HCT116 (cell line): ENCODE results near the gene EVA1A. TPM values are rescaled to one million over a fixed set of nuclear protein-coding genes. Genes with fewer than 3 reads are reported as not detected.

Experiments used
- ATAC-seq: fragments of 200-7000 bp; cut with Tn5 transposase; 2 replicates; pipeline ENCODE4 v1.9.1; 2020; ENCODE audit warnings: mild to moderate bottlenecking, moderate library complexity
- BruUV-seq: library from RNA; stranded (reverse); fragments of 400-500 nt; replicated peaks from 2 replicates; lab custom pipeline; 2021; lab: Mats Ljungman, UMichigan
- CTCF ChIA-PET: fragments of 300-600 bp; sonication (Branson Sonifier 250); formaldehyde crosslinking; loops from one replicate; lab custom pipeline; 2021; ENCODE audit warnings: antibody characterized with exemption; lab: Charles Lee
- POLR2A ChIA-PET: fragments of 300-600, 350-600 bp; sonication (Branson Sonifier 250); formaldehyde crosslinking; loops from one replicate; lab custom pipeline; 2021; ENCODE audit warnings: antibody characterized with exemption; lab: Charles Lee
- RAD21 ChIA-PET, 2 experiments: fragments of 300-600 bp; sonication (Branson Sonifier 250); formaldehyde crosslinking; loops; one replicate each; lab custom pipeline; 2023; ENCODE audit warnings: low total read pairs in 2 of 2; ENCODE audit not compliant: uncharacterized antibody in 2 of 2, unreplicated experiment in 2 of 2, low non-redundant PET in 1 of 2; lab: Charles Lee
- DNase-seq: peaks from one replicate; pipeline ENCODE4 v3.0.0-alpha.2; 2010; ENCODE audit warnings: low read depth, low spot score
- H2AFZ ChIP-seq: fragments of 200-600 bp; shearing (Covaris generic), sonication (generic); 2 replicates; pipeline ENCODE4 v1.6.1; 2017; ENCODE audit warnings: low read depth, mixed run types, mixed read lengths, antibody characterized with exemption, low read length; ENCODE audit not compliant: poor library complexity, severe bottlenecking
- H3K27ac ChIP-seq: 2 replicates; pipeline ENCODE4 v1.5.1; 2012; ENCODE audit warnings: low read depth, low read length
- H3K27me3 ChIP-seq: fragments of 200-600 bp; sonication (generic); 2 replicates; pipeline ENCODE4 v1.6.1; 2016; ENCODE audit warnings: mixed run types, low read length, mixed read lengths; ENCODE audit not compliant: insufficient read depth
- H3K36me3 ChIP-seq, 2 experiments: fragments of 200-500 bp in 1 of 2; fragments of 200-600 bp in 1 of 2; sonication (Bioruptor generic) in 1 of 2; sonication (generic) in 1 of 2; 2 replicates each; pipeline versions ENCODE4 v1.5.1 to v1.6.1; 2014 to 2016; ENCODE audit warnings: low read length in 2 of 2, inconsistent platforms in 1 of 2, mixed read lengths in 1 of 2, mixed run types in 1 of 2; ENCODE audit not compliant: insufficient read depth in 2 of 2, control insufficient read depth in 1 of 2
- H3K4me1 ChIP-seq, 2 experiments: fragments of 200-600 bp in 1 of 2; sonication (generic) in 1 of 2; 2 replicates each; pipeline versions ENCODE4 v1.5.1 to v1.6.1; 2012 to 2017; ENCODE audit warnings: low read length in 2 of 2, inconsistent platforms in 1 of 2, mild to moderate bottlenecking in 1 of 2, mixed read lengths in 1 of 2, mixed run types in 1 of 2, moderate library complexity in 1 of 2; ENCODE audit not compliant: insufficient read depth in 2 of 2, control insufficient read depth in 1 of 2
- H3K4me2 ChIP-seq: fragments of 200-600 bp; sonication (generic); 2 replicates; pipeline ENCODE4 v1.6.1; 2017; ENCODE audit warnings: mixed run types, low read length, mixed read lengths
- H3K4me3 ChIP-seq, 2 experiments: fragments of 200-600 bp in 1 of 2; sonication (generic) in 1 of 2; replicated peaks in 1 of 2; 2 replicates each; pipeline ENCODE4 v1.5.1; 2011 to 2016; ENCODE audit warnings: low read length in 2 of 2, control low read depth in 1 of 2, low read depth in 1 of 2, mild to moderate bottlenecking in 1 of 2, mixed read lengths in 1 of 2, mixed run types in 1 of 2
- H3K79me2 ChIP-seq: fragments of 200-600 bp; sonication (generic); 2 replicates; pipeline ENCODE4 v1.6.1; 2017; ENCODE audit warnings: mild to moderate bottlenecking, mixed run types, low read length, moderate library complexity, mixed read lengths; ENCODE audit not compliant: insufficient read depth
- H3K9ac ChIP-seq: fragments of 200-600 bp; sonication (generic); 2 replicates; pipeline ENCODE4 v1.6.1; 2016; ENCODE audit warnings: low read length, mixed read lengths
- H3K9me2 ChIP-seq: fragments of 200-600 bp; sonication (generic), shearing (Covaris generic); 2 replicates; pipeline ENCODE4 v1.6.1; 2017; ENCODE audit warnings: mixed run types, mild to moderate bottlenecking, moderate library complexity; ENCODE audit not compliant: insufficient read depth
- H3K9me3 ChIP-seq, 2 experiments: fragments of 200-500 bp in 1 of 2; fragments of 200-600 bp in 1 of 2; sonication (Bioruptor generic) in 1 of 2; sonication (generic) in 1 of 2; 2 replicates each; pipeline ENCODE4 v1.6.1; 2014 to 2017; ENCODE audit warnings: low read length in 2 of 2, mixed read lengths in 2 of 2, inconsistent platforms in 1 of 2, low read depth in 1 of 2, mild to moderate bottlenecking in 1 of 2, mixed run types in 1 of 2, moderate library complexity in 1 of 2; ENCODE audit not compliant: control insufficient read depth in 1 of 2, insufficient read depth in 1 of 2
- H4K20me1 ChIP-seq: fragments of 200-600 bp; sonication (generic), shearing (Covaris generic); 2 replicates; pipeline ENCODE4 v1.6.1; 2017; ENCODE audit warnings: mixed run types, mild to moderate bottlenecking, moderate library complexity; ENCODE audit not compliant: insufficient read depth
- CBX3 ChIP-seq: IDR thresholded peaks from 2 replicates; pipeline ENCODE4 v1.6.1; 2012; ENCODE audit warnings: low read depth
- CEBPB ChIP-seq: IDR thresholded peaks from 2 replicates; pipeline ENCODE4 v1.6.1; 2012; ENCODE audit warnings: low read depth
- ELF1 ChIP-seq: IDR thresholded peaks from 2 replicates; pipeline ENCODE4 v1.6.1; 2012; ENCODE audit warnings: low read depth, borderline replicate concordance
- EZH2 ChIP-seq: fragments of 200-600 bp; sonication (generic); IDR thresholded peaks from 2 replicates; pipeline ENCODE4 v1.6.1; 2017; ENCODE audit warnings: antibody characterized with exemption, mixed run types
- EZH2phosphoT487 ChIP-seq: fragments of 200-600 bp; IDR thresholded peaks from 2 replicates; pipeline ENCODE4 v1.6.1; 2018; ENCODE audit warnings: antibody characterized with exemption, borderline replicate concordance
- FOSL1 ChIP-seq: IDR thresholded peaks from 2 replicates; pipeline ENCODE4 v1.6.1; 2012; ENCODE audit warnings: low read depth
- POLR2A ChIP-seq: IDR thresholded peaks from 2 replicates; pipeline ENCODE4 v1.7.0; 2011; ENCODE audit warnings: borderline replicate concordance; ENCODE audit not compliant: insufficient read depth, insufficient read length; ENCODE audit errors: extremely low read depth
- POLR2AphosphoS5 ChIP-seq: IDR thresholded peaks from 2 replicates; pipeline ENCODE4 v1.6.1; 2011; ENCODE audit warnings: mild to moderate bottlenecking, low read depth, low read length, moderate library complexity
- RAD21 ChIP-seq: IDR thresholded peaks from 2 replicates; pipeline ENCODE4 v1.6.1; 2012; ENCODE audit warnings: low read depth, mild to moderate bottlenecking
- SIN3A ChIP-seq: IDR thresholded peaks from 2 replicates; pipeline ENCODE4 v1.6.1; 2012; ENCODE audit warnings: low read depth
- TCF7L2 ChIP-seq: IDR thresholded peaks from 2 replicates; pipeline ENCODE4 v1.7.0; 2011; ENCODE audit warnings: borderline replicate concordance, inconsistent platforms; ENCODE audit not compliant: insufficient read depth, insufficient read length; ENCODE audit errors: extremely low read depth
- YY1 ChIP-seq: IDR thresholded peaks from 2 replicates; pipeline ENCODE4 v1.6.1; 2011; ENCODE audit warnings: low read length, low read depth, moderate library complexity, mild to moderate bottlenecking; ENCODE audit not compliant: insufficient replicate concordance; ENCODE audit errors: extremely low read depth
- intact Hi-C: fragments of 100-400 bp; cut with micrococcal nuclease; formaldehyde crosslinking; loops from 2 replicates; pipeline ENCODE4 v1.10.0; 2022
- total RNA-seq: library from RNA; stranded (reverse); gene quantifications from one replicate; pipeline ENCODE4 v1.2.1, GENCODE V29; 2021; ENCODE audit not compliant: unreplicated experiment
- TF ChIP-seq, protein P1 (sequence below): IDR thresholded peaks from 2 replicates; pipeline ENCODE4 v1.6.1; 2012

Gene EVA1A
- total RNA-seq, 1 experiment from 2014 or later, result 2.8 TPM

DNA sequence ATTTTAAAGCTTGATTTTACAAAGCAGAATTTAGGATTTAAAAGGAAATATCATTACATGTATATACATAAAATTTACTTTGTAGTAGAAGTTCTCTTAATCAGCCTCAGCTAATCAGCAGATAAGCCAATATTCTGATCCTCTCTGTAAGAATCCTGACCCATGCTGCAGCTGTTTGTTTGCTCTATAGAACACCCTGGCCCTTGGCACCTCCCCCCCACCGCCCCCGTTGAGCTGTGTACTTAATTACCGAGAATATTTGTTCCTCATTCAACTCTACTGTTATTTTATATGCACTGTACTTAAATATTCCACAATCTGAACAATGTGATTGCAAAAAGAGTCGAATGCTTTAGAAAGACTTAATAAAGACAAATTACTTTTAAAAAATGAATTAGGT lies 98.0 kb downstream of the EVA1A start:
- H2AFZ ChIP-seq, result no peak overlapping the region
- no peaks in the 10 kb centered on the region for H4K20me1 ChIP-seq
- RAD21 ChIA-PET, result no interaction called here
- ATAC-seq (no peak), DNase-seq (no peak)
- BruUV-seq, result no TSS peak
- H3K4me2 ChIP-seq, result no peak overlapping the region
- H3K9me3 ChIP-seq, result no peaks in the 10 kb centered on the region
- H3K9ac ChIP-seq, result no peak overlapping the region
- CTCF ChIA-PET, result no interaction called here
- H3K4me3 ChIP-seq, result no peak overlapping the region
- H3K4me1 ChIP-seq, result no peaks in the 10 kb centered on the region
- POLR2A ChIA-PET, result no interaction called here
- no peaks in the 10 kb centered on the region for H3K36me3 ChIP-seq
- no peaks in the 10 kb centered on the region for H3K79me2 ChIP-seq
- intact Hi-C loops, result no loop called here
- peaks cover 31% of the 10 kb centered on the region for H3K27me3 ChIP-seq
- H3K27ac ChIP-seq, result no peak overlapping the region
- no peak for TF ChIP-seq ELF1
- TF ChIP-seq SIN3A, result no peak
- no peak for TF ChIP-seq POLR2AphosphoS5
- no peak for TF ChIP-seq CEBPB
- no peak for TF ChIP-seq YY1
- H3K9me2 ChIP-seq, result no peaks in the 10 kb centered on the region

DNA sequence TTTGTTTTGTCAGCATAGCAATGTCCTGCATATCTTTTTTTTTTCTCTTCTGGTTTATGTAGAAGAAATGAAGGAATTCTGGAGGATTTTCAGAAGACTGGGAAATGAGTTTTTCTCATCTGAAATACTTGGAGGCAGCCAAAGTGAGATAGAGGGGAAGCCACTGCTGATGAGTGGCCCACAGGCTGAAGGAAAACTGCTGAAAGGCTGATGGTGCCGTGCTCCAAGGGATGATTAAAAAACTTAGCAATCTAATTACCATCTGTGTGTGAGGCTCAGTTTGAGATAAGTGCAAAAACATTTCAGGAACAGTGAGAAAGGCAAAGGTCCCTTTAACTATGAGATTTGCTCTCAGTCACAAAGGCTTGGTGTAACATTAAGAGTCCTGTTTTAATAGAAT lies 98.5 kb downstream of the EVA1A start:
- Histone ChIP-seq H3K4me1 (no peaks in the 10 kb centered on the region), H3K27me3 (peaks cover 30% of the 10 kb centered on the region), H3K27ac (no peak overlapping the region), H3K79me2 (no peaks in the 10 kb centered on the region), H2AFZ (no peak overlapping the region), H3K9me2 (no peaks in the 10 kb centered on the region), H3K9me3 (no peaks in the 10 kb centered on the region), H4K20me1 (no peaks in the 10 kb centered on the region), H3K36me3 (no peaks in the 10 kb centered on the region), H3K9ac (no peak overlapping the region), H3K4me3 (no peak overlapping the region), H3K4me2 (no peak overlapping the region)
- DNase-seq (no peak), ATAC-seq (no peak)
- TF ChIP-seq RAD21 (no peak), CBX3 (no peak), TCF7L2 (no peak), POLR2A (no peak), EZH2phosphoT487 (no peak), EZH2 (no peak), FOSL1 (no peak), ELF1 (no peak)
- TF ChIP-seq, protein P1, sequence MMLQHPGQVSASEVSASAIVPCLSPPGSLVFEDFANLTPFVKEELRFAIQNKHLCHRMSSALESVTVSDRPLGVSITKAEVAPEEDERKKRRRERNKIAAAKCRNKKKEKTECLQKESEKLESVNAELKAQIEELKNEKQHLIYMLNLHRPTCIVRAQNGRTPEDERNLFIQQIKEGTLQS, result no peak
- no TSS peak for BruUV-seq
- ChIA-PET CTCF (no interaction called here), POLR2A (no interaction called here), RAD21 (no interaction called here)
- intact Hi-C loops, result no loop called here
